Ascending aorta (tissue), 2 donors: ENCODE results near the gene COQ7. TPM values are rescaled to one million over a fixed set of nuclear protein-coding genes. Genes with fewer than 3 reads are reported as not detected.

ENCODE experiments used
- DNase-seq, 2 donors: peaks; one replicate each; pipeline ENCODE4 v3.0.0-alpha.2; 2019; ENCODE audit warnings: low spot score in 2 of 2
- H3K27ac ChIP-seq, 2 donors: fragments of 200-600 bp; sonication (generic); one replicate each; pipeline ENCODE4 v1.5.1; 2016 to 2017; ENCODE audit warnings: mild to moderate bottlenecking in 1 of 2
- H3K27me3 ChIP-seq: fragments of 200-600 bp; sonication (generic); one replicate; pipeline ENCODE4 v1.5.1; 2017
- H3K36me3 ChIP-seq, 2 donors: fragments of 200-600 bp; sonication (generic); one replicate each; pipeline ENCODE4 v1.5.1; 2016
- H3K4me1 ChIP-seq, 2 donors: fragments of 200-600 bp; sonication (generic); one replicate each; pipeline ENCODE4 v1.5.1; 2016 to 2017; ENCODE audit warnings: mild to moderate bottlenecking in 1 of 2
- H3K4me3 ChIP-seq, 2 donors: fragments of 200-600 bp; sonication (generic); one replicate each; pipeline ENCODE4 v1.5.1; 2016 to 2017; ENCODE audit warnings: mild to moderate bottlenecking in 1 of 2
- H3K9me3 ChIP-seq, 2 donors: fragments of 200-600 bp; sonication (generic); one replicate each; pipeline ENCODE4 v1.5.1; 2016
- intact Hi-C: fragments of 100-400 bp; cut with DNase I; formaldehyde crosslinking; loops from one replicate; pipeline ENCODE4 v1.15.1; 2023
- total RNA-seq: library from RNA; depleted of rRNA; stranded (reverse); fragments of >200 nt; gene quantifications from one replicate; pipeline ENCODE4 v1.1.0, GENCODE V29; 2016
- TF ChIP-seq, protein P1 (sequence below), 3 experiments: fragments of 200-600 bp in 2 of 3; fragments of 450-650 bp in 1 of 3; sonication (generic) in 2 of 3; IDR thresholded peaks; one replicate each; pipeline ENCODE4 v1.5.1; 2016 to 2019; ENCODE audit warnings: antibody characterized with exemption in 3 of 3, mild to moderate bottlenecking in 1 of 3, moderate library complexity in 1 of 3

The COQ7 gene
- total RNA-seq, 1 donor from 2014 or later = 3.1 TPM

DNA sequence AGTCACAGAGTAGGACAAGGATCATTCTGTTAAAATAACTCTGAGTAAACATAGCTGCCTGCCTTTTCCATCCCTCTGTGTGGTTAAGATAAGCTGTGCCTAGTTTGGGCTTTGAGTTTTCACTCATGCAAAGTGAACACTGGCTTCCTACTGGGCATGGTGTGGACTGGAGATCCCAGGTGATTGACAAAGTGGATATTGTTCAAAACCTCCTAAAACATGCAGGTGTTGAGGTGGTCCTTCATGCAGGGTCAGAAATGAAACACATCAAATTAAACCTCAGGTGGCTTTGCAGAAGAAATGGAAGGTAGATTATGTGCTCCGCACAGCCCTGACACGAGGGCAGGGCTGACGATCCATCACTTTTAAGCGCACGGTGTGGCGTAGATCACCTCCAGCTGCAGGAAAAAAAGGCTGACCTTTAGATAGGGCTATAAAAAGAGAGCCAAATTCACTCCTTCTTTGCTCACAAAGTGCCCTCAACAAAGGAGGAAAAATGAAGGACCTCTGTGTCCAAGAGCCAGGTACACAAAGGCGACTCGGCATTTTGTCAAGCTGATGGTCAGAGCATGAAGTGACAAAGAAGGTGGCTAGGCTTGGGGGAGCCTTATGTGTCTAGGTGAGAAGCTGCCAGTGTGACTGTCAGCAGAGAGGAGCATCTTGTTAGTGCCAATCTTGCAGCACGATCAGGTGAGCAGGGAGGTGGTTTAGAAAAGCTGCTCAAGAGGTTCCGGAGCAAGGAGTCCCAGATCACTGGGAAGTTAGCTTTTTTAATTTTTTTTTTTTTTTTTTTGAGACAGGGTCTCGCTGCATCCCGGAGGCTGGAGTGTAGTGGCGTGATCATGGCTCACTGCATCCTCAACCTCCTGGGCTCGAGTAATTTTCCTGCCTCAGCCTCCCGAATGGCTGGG lies 26.5 kb downstream of the COQ7 start:
- TF ChIP-seq, protein P1, sequence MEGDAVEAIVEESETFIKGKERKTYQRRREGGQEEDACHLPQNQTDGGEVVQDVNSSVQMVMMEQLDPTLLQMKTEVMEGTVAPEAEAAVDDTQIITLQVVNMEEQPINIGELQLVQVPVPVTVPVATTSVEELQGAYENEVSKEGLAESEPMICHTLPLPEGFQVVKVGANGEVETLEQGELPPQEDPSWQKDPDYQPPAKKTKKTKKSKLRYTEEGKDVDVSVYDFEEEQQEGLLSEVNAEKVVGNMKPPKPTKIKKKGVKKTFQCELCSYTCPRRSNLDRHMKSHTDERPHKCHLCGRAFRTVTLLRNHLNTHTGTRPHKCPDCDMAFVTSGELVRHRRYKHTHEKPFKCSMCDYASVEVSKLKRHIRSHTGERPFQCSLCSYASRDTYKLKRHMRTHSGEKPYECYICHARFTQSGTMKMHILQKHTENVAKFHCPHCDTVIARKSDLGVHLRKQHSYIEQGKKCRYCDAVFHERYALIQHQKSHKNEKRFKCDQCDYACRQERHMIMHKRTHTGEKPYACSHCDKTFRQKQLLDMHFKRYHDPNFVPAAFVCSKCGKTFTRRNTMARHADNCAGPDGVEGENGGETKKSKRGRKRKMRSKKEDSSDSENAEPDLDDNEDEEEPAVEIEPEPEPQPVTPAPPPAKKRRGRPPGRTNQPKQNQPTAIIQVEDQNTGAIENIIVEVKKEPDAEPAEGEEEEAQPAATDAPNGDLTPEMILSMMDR (IDR thresholded peaks at IDR 0.05) = no peak
- intact Hi-C loops = no loop called here

GRCh38 chr16:19094542-19095365 lies 27.3 kb downstream of the COQ7 start:
- no peak overlapping the region for H3K27ac ChIP-seq
- no peaks in the 10 kb centered on the region for H3K27me3 ChIP-seq
- DNase-seq = no peak
- no peak overlapping the region for H3K4me3 ChIP-seq
- intact Hi-C loops = no loop called here
- TF ChIP-seq, protein P1 (IDR thresholded peaks at IDR 0.05) = peak in 1 of 3 experiments; percentile 8
- no peaks in the 10 kb centered on the region for H3K9me3 ChIP-seq
- no peaks in the 10 kb centered on the region for H3K4me1 ChIP-seq
- no peaks in the 10 kb centered on the region for H3K36me3 ChIP-seq

More for the DNA sequence above, 26.5 kb downstream of the COQ7 start:
- Histone ChIP-seq H3K36me3 (no peaks in the 10 kb centered on the region), H3K4me3 (no peak overlapping the region), H3K4me1 (no peaks in the 10 kb centered on the region), H3K27me3 (no peaks in the 10 kb centered on the region), H3K9me3 (no peaks in the 10 kb centered on the region), H3K27ac (no peak overlapping the region)
- no peak for DNase-seq

DNA sequence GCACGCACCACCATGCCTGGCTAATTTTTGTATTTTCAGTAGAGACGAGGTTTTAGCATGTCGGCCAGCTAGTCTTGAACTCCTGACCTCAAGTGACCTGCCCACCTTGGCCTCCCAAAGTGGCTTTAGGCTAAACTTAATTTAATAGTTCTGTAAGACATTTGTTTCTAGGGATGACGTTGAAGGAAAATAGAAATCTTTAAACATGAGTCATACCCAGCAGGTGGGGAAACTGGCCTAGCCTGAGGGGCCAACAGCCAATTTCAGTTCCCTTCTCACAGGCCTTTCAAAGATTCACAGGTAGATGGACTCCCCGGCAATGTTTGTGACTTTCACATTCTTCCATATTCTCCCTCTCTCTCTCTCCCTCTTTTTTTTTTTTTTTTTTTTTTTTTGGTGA lies 28.2 kb downstream of the COQ7 start:
- no peaks in the 10 kb centered on the region for H3K36me3 ChIP-seq
- intact Hi-C loops = no loop called here
- no peak for DNase-seq
- TF ChIP-seq, protein P1 (IDR thresholded peaks at IDR 0.05) = no peak
- H3K4me3 ChIP-seq = no peak overlapping the region
- no peak overlapping the region for H3K27ac ChIP-seq
- H3K4me1 ChIP-seq = no peaks in the 10 kb centered on the region
- H3K27me3 ChIP-seq = no peaks in the 10 kb centered on the region
- no peaks in the 10 kb centered on the region for H3K9me3 ChIP-seq

GRCh38 chr16:19098173-19098572 lies 30.8 kb downstream of the COQ7 start:
- no peak overlapping the region for H3K27ac ChIP-seq
- no peaks in the 10 kb centered on the region for H3K36me3 ChIP-seq
- TF ChIP-seq, protein P1 (IDR thresholded peaks at IDR 0.05) = no peak
- H3K4me1 ChIP-seq = no peaks in the 10 kb centered on the region
- H3K9me3 ChIP-seq = no peaks in the 10 kb centered on the region
- DNase-seq = peak in 1 of 2 donors; percentile 34
- intact Hi-C loops = no loop called here
- no peaks in the 10 kb centered on the region for H3K27me3 ChIP-seq
- no peak overlapping the region for H3K4me3 ChIP-seq

DNA sequence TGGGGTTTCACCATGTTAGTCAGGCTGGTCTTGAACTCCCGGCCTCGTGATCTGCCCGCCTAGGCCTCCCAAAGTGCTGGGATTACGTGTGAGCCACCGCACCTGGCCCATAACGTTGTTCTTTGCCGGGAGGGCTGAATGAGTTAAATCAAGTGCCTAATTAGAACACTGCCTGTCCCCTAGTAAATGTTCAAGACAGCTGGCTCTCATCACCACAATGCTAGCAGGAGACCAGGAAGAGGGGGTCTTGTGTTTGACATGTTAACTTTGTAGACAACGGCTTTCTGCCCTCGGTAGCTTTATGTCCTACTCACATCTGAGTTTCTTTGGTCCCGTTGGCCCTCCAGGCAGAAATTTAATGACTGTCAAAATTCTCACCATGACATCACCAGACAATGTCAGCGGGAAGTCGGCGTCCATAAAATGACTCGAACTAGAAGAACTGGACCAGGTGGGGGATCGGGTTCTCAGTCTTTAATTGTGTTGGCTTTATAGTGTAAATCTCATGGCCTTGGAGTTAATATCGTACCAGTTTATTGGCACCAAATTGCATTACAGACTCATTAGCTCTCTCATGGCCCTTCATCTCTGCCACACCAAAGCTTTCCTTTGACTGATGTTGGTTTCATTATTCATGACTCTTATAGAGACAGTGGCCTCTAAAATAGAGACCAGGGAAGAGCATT lies 34.9 kb downstream of the COQ7 start:
- H3K4me3 ChIP-seq = no peak overlapping the region
- DNase-seq = no peak
- H3K27me3 ChIP-seq = no peaks in the 10 kb centered on the region
- TF ChIP-seq, protein P1 (IDR thresholded peaks at IDR 0.05) = no peak
- H3K27ac ChIP-seq = no peak overlapping the region
- no peaks in the 10 kb centered on the region for H3K9me3 ChIP-seq
- no peaks in the 10 kb centered on the region for H3K36me3 ChIP-seq
- H3K4me1 ChIP-seq = no peaks in the 10 kb centered on the region
- intact Hi-C loops = no loop called here
